H1 (cell line): Measurements from ENCODE around the gene DLX5. TPM values are rescaled to one million over a fixed set of nuclear protein-coding genes. Genes with fewer than 3 reads are reported as not detected.

Experiments used
- KDM1A ChIP-seq: fragments of 200-600, 300-600 bp; sonication (generic); IDR thresholded peaks from 2 replicates; pipeline ENCODE4 v1.7.1; 2016; ENCODE audit warnings: mild to moderate bottlenecking, low read length, borderline replicate concordance
- polyA plus RNA-seq, 7 experiments: library from polyadenylated mRNA; depleted of rRNA in 3 of 7; stranded (reverse) in 5 of 7; unstranded in 2 of 7; fragments of >200 nt in 5 of 7; fragments of 200-250 nt in 2 of 7; gene quantifications; 1 replicate in 5 of 7; 2 replicates in 1 of 7; 4 replicates in 1 of 7; pipeline versions ENCODE4 v1.2.1 to v1.2.3, GENCODE V29; 2011 to 2013; ENCODE audit warnings: missing spikeins in 2 of 7, mixed read lengths in 2 of 7
- total RNA-seq: library from RNA; stranded (reverse); fragmentation: NEBNext Ultra II Directional; extraction: Animal tissue kit (Norgen Biotek cat#: 25700); gene quantifications from 2 replicates; pipeline ENCODE4 v1.2.1, GENCODE V29; 2021

Gene DLX5
- total and polyA plus RNA-seq, 2 of the 8 experiments (the other 6 are each of a cell fraction or from before 2014, with no cell fraction given): not detected

DNA sequence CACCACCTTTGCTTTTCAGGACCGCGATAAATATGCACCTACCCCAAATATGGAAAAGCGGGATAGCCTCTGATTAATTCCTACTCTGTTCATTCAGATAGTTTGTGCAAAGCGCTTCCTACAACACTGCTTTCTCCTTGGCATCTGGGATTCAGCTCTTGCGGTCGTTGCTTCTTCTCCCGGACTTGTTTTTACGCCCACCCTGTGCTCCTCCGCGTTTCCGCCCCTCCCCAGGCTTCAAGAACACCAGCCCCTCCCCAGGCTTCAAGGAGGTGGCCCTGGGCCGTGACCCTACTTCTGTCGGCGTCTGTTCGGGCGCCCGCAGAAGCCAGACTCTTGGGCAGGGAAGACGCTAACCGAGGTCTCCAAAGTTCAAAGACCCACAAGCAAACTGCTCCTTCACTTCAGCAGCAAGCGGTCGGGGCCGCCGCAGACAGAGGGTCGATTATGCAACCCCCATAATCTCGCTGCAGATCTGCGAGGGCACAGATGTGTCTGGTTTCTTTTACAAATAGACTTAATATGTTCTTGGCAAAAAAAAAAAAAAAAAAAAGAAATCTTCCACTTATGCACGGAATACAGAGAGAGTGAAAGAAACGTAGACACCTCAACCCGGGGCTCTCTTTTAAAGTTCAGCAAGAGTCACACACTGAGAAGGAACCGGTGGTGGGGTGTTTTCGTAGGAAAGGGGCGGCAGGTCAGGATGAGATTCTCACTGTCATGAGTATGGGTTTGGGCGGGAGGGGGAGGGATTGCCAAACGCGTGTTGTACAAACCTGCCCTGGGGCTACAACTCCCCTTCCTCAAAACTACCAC lies 1.9 kb downstream of the DLX5 start (continued):
- TF ChIP-seq KDM1A: no peak
